ENCODE results near the gene SCN10A.

GRCh38 chr3:38823722-38824121, 7.7 kb upstream of the SCN10A start:
- TF ChIP-seq, protein P1, sequence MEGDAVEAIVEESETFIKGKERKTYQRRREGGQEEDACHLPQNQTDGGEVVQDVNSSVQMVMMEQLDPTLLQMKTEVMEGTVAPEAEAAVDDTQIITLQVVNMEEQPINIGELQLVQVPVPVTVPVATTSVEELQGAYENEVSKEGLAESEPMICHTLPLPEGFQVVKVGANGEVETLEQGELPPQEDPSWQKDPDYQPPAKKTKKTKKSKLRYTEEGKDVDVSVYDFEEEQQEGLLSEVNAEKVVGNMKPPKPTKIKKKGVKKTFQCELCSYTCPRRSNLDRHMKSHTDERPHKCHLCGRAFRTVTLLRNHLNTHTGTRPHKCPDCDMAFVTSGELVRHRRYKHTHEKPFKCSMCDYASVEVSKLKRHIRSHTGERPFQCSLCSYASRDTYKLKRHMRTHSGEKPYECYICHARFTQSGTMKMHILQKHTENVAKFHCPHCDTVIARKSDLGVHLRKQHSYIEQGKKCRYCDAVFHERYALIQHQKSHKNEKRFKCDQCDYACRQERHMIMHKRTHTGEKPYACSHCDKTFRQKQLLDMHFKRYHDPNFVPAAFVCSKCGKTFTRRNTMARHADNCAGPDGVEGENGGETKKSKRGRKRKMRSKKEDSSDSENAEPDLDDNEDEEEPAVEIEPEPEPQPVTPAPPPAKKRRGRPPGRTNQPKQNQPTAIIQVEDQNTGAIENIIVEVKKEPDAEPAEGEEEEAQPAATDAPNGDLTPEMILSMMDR (IDR thresholded peaks at IDR 0.05; ENCODE audit: low read depth, low read length) = no peak
- TF ChIP-seq EZH2phosphoT487 (IDR thresholded peaks at IDR 0.05; ENCODE audit: low read depth) = no peak

Measured in OCI-LY3 (cell line).